PFSK-1 (cell line): ENCODE results near the gene CNGB1.

Source experiments
- POLR2AphosphoS5 ChIP-seq: IDR thresholded peaks from 2 replicates; pipeline ENCODE4 v1.6.1; 2012; ENCODE audit warnings: low read depth, mild to moderate bottlenecking, control low read depth, low read length, moderate library complexity
- REST ChIP-seq, 2 experiments: IDR thresholded peaks; 2 replicates each; pipeline versions ENCODE4 v1.6.1 to v1.8.0; 2011 to 2012; ENCODE audit warnings: low read depth in 2 of 2, low read length in 2 of 2, control low read depth in 1 of 2, inconsistent platforms in 1 of 2, mild to moderate bottlenecking in 1 of 2, moderate library complexity in 1 of 2; ENCODE audit not compliant: insufficient read depth in 1 of 2
- SIN3A ChIP-seq: IDR thresholded peaks from 2 replicates; pipeline ENCODE4 v1.6.1; 2012; ENCODE audit warnings: mild to moderate bottlenecking, low read length, moderate library complexity, borderline replicate concordance; ENCODE audit not compliant: insufficient read depth
- TAF1 ChIP-seq: IDR thresholded peaks from 2 replicates; pipeline ENCODE4 v1.6.1; 2012; ENCODE audit warnings: low read length, control low read depth, borderline replicate concordance; ENCODE audit not compliant: insufficient read depth

DNA sequence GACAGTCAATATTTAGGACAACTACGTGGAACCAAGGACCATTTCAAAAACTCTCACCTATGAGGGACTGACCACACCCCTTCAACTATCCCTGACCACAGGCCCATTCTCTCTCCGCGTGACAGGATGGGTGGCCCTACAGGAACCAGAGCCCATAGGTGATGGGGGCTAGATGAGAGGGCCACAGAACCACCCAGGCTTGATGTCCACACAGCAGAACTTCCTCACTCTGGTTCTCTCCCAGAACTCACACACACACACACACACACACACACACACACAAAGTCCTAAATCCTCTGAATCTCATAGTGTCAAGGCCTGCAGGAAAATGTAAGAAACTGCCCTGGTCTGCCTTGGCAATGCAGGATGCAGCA, 28.1 kb upstream of the CNGB1 start:
- TF ChIP-seq TAF1 (no peak), POLR2AphosphoS5 (no peak), SIN3A (no peak), REST (IDR thresholded peaks at IDR 0.05; ENCODE audit: insufficient read depth in 1 of 2, low read depth in 2 of 2, low read length in 2 of 2) (no peak)
